Measurements from ENCODE around the gene SIN3B.
A peak's percentile ranks its signal among the peaks of the same experiment; 100 is the strongest.

SIN3B gene

DNA sequence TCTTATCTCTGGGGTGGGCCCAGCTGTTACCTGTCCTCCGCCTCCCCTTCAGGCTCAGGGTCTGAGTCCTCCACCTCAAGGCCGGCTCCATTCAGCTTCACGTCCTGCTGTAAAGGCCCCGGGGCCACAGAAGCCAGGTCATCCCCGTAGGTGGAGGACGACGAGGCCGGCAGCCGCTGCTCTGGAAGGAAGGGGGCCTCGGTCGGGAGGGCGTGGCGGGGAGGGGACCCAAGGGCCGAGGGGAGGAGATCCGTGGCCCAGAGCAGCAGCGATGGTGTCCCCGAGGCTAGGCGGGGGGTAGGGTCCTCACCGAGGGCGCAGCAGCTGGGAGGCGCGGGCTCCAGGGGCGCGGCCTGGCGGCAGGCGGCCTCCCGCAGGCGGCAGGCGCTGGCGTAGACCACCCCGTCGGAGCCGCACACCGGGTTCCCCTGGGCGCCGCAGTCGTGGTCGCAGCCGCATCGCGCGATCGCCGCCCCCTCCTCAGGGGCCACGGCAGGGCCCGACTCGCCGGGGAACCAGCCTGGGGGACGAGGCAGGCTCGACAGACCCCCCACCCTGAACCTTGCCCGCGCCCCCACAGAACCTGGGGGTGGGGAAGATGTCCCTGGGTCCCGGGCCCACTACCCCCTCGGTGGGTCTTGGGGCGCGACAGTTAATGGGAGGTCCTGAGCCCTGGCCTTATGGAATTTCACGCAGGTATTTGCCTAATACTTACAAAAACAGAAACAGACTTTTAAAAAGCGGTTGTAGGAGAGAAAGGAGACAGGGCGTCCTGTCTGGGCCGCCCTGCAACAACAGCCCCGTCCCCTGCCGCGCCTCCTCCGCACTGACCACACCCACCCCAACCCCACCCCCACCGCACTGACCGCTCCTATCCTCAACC is 67.2 kb downstream of the SIN3B start (continued):
- TF ChIP-seq, protein P1, sequence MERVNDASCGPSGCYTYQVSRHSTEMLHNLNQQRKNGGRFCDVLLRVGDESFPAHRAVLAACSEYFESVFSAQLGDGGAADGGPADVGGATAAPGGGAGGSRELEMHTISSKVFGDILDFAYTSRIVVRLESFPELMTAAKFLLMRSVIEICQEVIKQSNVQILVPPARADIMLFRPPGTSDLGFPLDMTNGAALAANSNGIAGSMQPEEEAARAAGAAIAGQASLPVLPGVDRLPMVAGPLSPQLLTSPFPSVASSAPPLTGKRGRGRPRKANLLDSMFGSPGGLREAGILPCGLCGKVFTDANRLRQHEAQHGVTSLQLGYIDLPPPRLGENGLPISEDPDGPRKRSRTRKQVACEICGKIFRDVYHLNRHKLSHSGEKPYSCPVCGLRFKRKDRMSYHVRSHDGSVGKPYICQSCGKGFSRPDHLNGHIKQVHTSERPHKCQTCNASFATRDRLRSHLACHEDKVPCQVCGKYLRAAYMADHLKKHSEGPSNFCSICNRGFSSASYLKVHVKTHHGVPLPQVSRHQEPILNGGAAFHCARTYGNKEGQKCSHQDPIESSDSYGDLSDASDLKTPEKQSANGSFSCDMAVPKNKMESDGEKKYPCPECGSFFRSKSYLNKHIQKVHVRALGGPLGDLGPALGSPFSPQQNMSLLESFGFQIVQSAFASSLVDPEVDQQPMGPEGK (tag by site-specific recombination; IDR thresholded peaks at IDR 0.05): peak; percentile 24; the same call in 1 of the 2 replicates
- no peak for TF ChIP-seq REPIN1 (tag by site-specific recombination; IDR thresholded peaks at IDR 0.05; ENCODE audit: low read depth)
- TF ChIP-seq ZBTB1 (tag by site-specific recombination; IDR thresholded peaks at IDR 0.05): no peak
- TF ChIP-seq ZNF777 (tag by site-specific recombination; IDR thresholded peaks at IDR 0.05; ENCODE audit: borderline replicate concordance): 0 out of 2 replicates have a peak, but pooled peaks have one; percentile 18
- no peak for TF ChIP-seq ZNF211 (tag by site-specific recombination; IDR thresholded peaks at IDR 0.05; ENCODE audit: low read depth)
- no peak for TF ChIP-seq ZNF658 (tag by site-specific recombination; IDR thresholded peaks at IDR 0.05)
- TF ChIP-seq ZNF423 (tag by site-specific recombination; IDR thresholded peaks at IDR 0.05): no peak
- TF ChIP-seq ZNF292 (tag by site-specific recombination; IDR thresholded peaks at IDR 0.05; ENCODE audit: borderline replicate concordance, low read depth): no peak
- no peak for TF ChIP-seq ZBTB48 (tag by site-specific recombination; IDR thresholded peaks at IDR 0.05)
- TF ChIP-seq, protein P2, sequence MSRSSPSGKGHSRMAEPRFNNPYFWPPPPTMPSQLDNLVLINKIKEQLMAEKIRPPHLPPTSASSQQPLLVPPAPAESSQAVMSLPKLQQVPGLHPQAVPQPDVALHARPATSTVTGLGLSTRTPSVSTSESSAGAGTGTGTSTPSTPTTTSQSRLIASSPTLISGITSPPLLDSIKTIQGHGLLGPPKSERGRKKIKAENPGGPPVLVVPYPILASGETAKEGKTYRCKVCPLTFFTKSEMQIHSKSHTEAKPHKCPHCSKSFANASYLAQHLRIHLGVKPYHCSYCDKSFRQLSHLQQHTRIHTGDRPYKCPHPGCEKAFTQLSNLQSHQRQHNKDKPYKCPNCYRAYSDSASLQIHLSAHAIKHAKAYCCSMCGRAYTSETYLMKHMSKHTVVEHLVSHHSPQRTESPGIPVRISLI (tag by site-specific recombination; IDR thresholded peaks at IDR 0.05): no peak
- peak; percentile 75 for TF ChIP-seq ZNF335 (tag by site-specific recombination; conservative IDR thresholded peaks at IDR 0.05)
- TF ChIP-seq, protein P3, sequence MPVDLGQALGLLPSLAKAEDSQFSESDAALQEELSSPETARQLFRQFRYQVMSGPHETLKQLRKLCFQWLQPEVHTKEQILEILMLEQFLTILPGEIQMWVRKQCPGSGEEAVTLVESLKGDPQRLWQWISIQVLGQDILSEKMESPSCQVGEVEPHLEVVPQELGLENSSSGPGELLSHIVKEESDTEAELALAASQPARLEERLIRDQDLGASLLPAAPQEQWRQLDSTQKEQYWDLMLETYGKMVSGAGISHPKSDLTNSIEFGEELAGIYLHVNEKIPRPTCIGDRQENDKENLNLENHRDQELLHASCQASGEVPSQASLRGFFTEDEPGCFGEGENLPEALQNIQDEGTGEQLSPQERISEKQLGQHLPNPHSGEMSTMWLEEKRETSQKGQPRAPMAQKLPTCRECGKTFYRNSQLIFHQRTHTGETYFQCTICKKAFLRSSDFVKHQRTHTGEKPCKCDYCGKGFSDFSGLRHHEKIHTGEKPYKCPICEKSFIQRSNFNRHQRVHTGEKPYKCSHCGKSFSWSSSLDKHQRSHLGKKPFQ (tag by site-specific recombination; IDR thresholded peaks at IDR 0.05): no peak
- TF ChIP-seq, protein P4, sequence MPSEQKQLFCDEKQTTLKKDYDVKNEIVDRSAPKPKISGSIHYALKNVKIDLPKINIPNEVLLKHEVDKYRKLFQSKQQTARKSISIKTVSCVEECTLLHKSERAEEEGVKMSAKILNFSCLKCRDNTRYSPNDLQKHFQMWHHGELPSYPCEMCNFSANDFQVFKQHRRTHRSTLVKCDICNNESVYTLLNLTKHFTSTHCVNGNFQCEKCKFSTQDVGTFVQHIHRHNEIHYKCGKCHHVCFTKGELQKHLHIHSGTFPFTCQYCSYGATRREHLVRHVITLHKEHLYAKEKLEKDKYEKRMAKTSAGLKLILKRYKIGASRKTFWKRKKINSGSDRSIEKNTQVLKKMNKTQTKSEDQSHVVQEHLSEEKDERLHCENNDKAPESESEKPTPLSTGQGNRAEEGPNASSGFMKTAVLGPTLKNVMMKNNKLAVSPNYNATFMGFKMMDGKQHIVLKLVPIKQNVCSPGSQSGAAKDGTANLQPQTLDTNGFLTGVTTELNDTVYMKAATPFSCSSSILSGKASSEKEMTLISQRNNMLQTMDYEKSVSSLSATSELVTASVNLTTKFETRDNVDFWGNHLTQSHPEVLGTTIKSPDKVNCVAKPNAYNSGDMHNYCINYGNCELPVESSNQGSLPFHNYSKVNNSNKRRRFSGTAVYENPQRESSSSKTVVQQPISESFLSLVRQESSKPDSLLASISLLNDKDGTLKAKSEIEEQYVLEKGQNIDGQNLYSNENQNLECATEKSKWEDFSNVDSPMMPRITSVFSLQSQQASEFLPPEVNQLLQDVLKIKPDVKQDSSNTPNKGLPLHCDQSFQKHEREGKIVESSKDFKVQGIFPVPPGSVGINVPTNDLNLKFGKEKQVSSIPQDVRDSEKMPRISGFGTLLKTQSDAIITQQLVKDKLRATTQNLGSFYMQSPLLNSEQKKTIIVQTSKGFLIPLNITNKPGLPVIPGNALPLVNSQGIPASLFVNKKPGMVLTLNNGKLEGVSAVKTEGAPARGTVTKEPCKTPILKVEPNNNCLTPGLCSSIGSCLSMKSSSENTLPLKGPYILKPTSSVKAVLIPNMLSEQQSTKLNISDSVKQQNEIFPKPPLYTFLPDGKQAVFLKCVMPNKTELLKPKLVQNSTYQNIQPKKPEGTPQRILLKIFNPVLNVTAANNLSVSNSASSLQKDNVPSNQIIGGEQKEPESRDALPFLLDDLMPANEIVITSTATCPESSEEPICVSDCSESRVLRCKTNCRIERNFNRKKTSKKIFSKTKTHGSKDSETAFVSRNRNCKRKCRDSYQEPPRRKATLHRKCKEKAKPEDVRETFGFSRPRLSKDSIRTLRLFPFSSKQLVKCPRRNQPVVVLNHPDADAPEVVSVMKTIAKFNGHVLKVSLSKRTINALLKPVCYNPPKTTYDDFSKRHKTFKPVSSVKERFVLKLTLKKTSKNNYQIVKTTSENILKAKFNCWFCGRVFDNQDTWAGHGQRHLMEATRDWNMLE (tag by site-specific recombination; conservative IDR thresholded peaks at IDR 0.05; ENCODE audit: low read depth): no peak
- TF ChIP-seq ZNF837 (tag by site-specific recombination; IDR thresholded peaks at IDR 0.05): no peak
- no peak for TF ChIP-seq ZFP41 (tag by site-specific recombination; IDR thresholded peaks at IDR 0.05; ENCODE audit: borderline replicate concordance)
- TF ChIP-seq GLIS2 (tag by site-specific recombination; IDR thresholded peaks at IDR 0.05): peak; percentile 51; the same call in 1 of the 2 replicates
- peak; percentile 49; the same call in 1 of the 2 replicates for TF ChIP-seq KLF10 (tag by site-specific recombination; IDR thresholded peaks at IDR 0.05)
- TF ChIP-seq, protein P5, sequence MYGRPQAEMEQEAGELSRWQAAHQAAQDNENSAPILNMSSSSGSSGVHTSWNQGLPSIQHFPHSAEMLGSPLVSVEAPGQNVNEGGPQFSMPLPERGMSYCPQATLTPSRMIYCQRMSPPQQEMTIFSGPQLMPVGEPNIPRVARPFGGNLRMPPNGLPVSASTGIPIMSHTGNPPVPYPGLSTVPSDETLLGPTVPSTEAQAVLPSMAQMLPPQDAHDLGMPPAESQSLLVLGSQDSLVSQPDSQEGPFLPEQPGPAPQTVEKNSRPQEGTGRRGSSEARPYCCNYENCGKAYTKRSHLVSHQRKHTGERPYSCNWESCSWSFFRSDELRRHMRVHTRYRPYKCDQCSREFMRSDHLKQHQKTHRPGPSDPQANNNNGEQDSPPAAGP (tag by site-specific recombination; IDR thresholded peaks at IDR 0.05): no peak
- TF ChIP-seq KLF1 (tag by site-specific recombination; IDR thresholded peaks at IDR 0.05): peak; percentile 64
